Activated gamma-delta T cell treated with anti-CD3 and anti-CD28 coated beads, Interleukin-2, amount 50 U/mL, for 16 hours (primary cell): ENCODE results near the gene TNIP2.

Experiments used
- DNase-seq: peaks from one replicate; pipeline ENCODE4 v3.0.0-alpha.2; 2020; ENCODE audit warnings: low read depth

TNIP2 gene

GRCh38 chr4:2755821-2756690, at the start of gene TNIP2:
Gene TNIP2, minus strand, starts transcription at chr4:2756336. Its CDS starts 47 bp downstream, at chr4:2756289.
- peak; percentile 68 for DNase-seq

- DNase-seq: no peak
Measured at GRCh38 chr4:2804973-2805501, 48.9 kb upstream of the TNIP2 start.

GRCh38 chr4:2804449-2804972, 48.4 kb upstream of the TNIP2 start:
- DNase-seq: no peak

- DNase-seq: no peak
Measured at GRCh38 chr4:2803624-2804448, 47.7 kb upstream of the TNIP2 start.

GRCh38 chr4:2802618-2803531, 46.7 kb upstream of the TNIP2 start:
- DNase-seq: no peak

- DNase-seq: no peak
Measured at GRCh38 chr4:2800691-2801596, 44.8 kb upstream of the TNIP2 start.

- no peak for DNase-seq
Measured at GRCh38 chr4:2799971-2800690, 44.0 kb upstream of the TNIP2 start.

GRCh38 chr4:2799224-2799911, 43.2 kb upstream of the TNIP2 start:
- no peak for DNase-seq

GRCh38 chr4:2798399-2799223, 42.5 kb upstream of the TNIP2 start:
- DNase-seq: no peak

- DNase-seq: no peak
Measured at GRCh38 chr4:2797545-2798305, 41.6 kb upstream of the TNIP2 start.

GRCh38 chr4:2796849-2797544, 40.9 kb upstream of the TNIP2 start:
- no peak for DNase-seq

GRCh38 chr4:2795893-2796848, 40.0 kb upstream of the TNIP2 start:
- no peak for DNase-seq

- no peak for DNase-seq
Measured at GRCh38 chr4:2795300-2795892, 39.3 kb upstream of the TNIP2 start.

- no peak for DNase-seq
Measured at GRCh38 chr4:2794486-2795299, 38.6 kb upstream of the TNIP2 start.
